GM20000 (cell line): ENCODE measurements around the gene ARSK.

Source experiments
- DNase-seq: peaks from one replicate; pipeline ENCODE4 v3.0.0; 2012; ENCODE audit warnings: low spot score
- CTCF ChIP-seq: IDR thresholded peaks from 2 replicates; pipeline ENCODE4 v1.5.1; 2012; ENCODE audit warnings: mild to moderate bottlenecking, control low read depth; ENCODE audit errors: extremely low read depth, missing control alignments

ARSK gene

DNA sequence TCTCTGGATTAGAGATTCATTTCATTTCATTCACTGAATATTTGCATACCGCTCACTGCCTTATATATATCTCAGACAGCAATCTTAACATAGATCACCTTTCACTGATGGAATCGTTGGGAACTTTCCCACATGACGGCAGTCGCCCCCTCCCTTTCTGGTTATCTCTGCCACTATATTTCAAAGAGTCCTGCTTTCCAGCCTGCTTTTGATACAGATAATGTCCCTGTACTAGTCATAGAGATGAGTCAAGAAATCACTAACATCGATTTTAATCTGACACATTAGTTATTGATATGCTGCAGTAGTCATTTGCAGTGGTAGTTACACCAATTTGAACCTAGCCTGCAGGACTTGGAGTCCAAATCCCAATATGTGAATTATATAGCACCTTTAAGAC, 8.5 kb downstream of the ARSK start:
- no peak for DNase-seq
- TF ChIP-seq CTCF, result no peak

DNA sequence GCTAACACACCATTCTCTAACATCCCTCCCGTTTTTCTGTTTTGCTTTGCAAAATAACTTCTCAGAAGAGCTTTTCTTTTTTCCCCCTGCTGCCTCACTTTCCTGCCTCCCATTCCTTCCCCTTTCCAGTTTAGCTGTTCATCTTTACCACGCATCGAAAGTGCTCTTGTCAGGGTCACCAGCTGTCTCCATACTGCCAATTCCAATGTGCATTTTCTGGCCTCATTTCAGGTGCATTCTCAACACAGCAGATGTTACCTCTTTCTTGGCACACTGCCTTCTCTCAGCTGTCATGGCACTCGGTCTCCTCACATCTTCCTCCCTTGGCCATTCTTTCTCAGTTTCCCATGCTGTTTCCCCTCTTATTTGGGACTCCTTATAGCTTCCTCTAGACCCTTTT, 9.5 kb downstream of the ARSK start:
- TF ChIP-seq CTCF, result no peak

GRCh38 chr5:95565280-95565920, 10.5 kb downstream of the ARSK start:
- no peak for TF ChIP-seq CTCF
- no peak for DNase-seq

More for the DNA sequence above, 9.5 kb downstream of the ARSK start:
- no peak for DNase-seq

GRCh38 chr5:95572016-95572415, 17.1 kb downstream of the ARSK start:
- TF ChIP-seq CTCF, result no peak
- DNase-seq, result no peak

DNA sequence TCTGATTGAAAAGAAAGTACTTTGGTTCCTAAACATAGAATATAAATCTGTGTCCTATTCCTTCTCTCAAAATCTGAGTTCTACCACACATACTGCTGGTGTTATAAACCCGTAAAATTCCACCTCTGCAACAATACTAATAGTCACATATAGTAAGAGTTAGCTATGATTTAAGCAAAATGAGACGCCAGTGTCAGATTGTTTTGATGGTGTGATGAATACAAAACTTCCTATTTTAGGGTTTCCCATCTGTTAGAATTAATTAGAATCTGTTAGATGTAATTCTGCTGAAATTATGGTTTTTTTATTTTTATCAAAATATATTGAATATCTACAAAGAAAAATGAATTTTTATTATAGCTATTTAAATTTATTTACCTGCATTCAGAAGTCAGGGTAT, 26.7 kb downstream of the ARSK start:
- no peak for DNase-seq
- no peak for TF ChIP-seq CTCF

GRCh38 chr5:95583992-95584391, 29.1 kb downstream of the ARSK start:
- DNase-seq, result no peak
- TF ChIP-seq CTCF, result no peak

DNA sequence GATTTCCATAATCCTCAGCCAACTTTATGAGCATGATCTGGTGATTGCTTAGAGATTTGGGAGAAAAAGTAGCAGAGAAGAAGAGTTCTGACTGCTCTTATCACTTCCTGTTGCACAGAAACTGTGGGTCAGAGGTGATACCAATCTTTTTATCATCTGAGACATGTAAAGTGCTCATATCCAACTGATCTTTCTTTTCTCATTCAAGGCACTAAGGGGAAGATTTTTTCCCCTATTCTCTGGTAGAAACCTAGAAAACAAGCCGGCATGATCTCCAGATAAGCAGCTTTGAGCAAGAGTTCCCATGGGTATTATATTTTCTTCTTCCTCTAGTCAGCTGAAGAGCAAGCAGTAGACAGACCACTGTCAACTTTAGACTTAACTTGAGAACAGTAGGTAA, 36.0 kb downstream of the ARSK start:
- no peak for TF ChIP-seq CTCF
- no peak for DNase-seq
